ENCODE results near the gene ST3GAL3.

GRCh38 chr1:43799656-43800635 lies 92.6 kb downstream of the ST3GAL3 start:
- TF ChIP-seq POLR2AphosphoS5 (IDR thresholded peaks at IDR 0.05; ENCODE audit: borderline replicate concordance, low read depth, low read length) = no peak
- TF ChIP-seq EZH2 (IDR thresholded peaks at IDR 0.05) = no peak
- no peak for TF ChIP-seq FOXP2 (optimal IDR thresholded peaks at IDR 0.05; ENCODE audit: control extremely low read depth, extremely low read length, insufficient read depth)
